HG02763 (cell line): Measurements from ENCODE around the gene GDF9.

Experiments used
- ATAC-seq: cut with Tn5 transposase; IDR thresholded peaks from one replicate; pipeline ENCODE4 v1.9.1; 2021; ENCODE audit warnings: mild to moderate bottlenecking, moderate library complexity; ENCODE audit not compliant: unreplicated experiment

Gene GDF9

GRCh38 chr5:132866342-132867045 lies at the start of gene GDF9, which contains the start of gene UQCRQ:
GDF9 (minus strand) TSS chr5:132866469; CDS start chr5:132864533, 1,936 bp downstream.
UQCRQ (plus strand) TSS chr5:132866642; CDS start chr5:132866882, 240 bp downstream.
- peak; percentile 99 for ATAC-seq

GRCh38 chr5:132915681-132916080 lies 49.4 kb upstream of the GDF9 start:
- no peak for ATAC-seq

- ATAC-seq = no peak
Measured at GRCh38 chr5:132909702-132910101, 43.4 kb upstream of the GDF9 start.

GRCh38 chr5:132907161-132907560 lies 40.9 kb upstream of the GDF9 start:
- no peak for ATAC-seq

- no peak for ATAC-seq
Measured at GRCh38 chr5:132905938-132906337, 39.7 kb upstream of the GDF9 start.

- no peak for ATAC-seq
Measured at GRCh38 chr5:132901730-132902129, 35.5 kb upstream of the GDF9 start.

- no peak for ATAC-seq
Measured at GRCh38 chr5:132901036-132901435, 34.8 kb upstream of the GDF9 start.

GRCh38 chr5:132898094-132898493 lies 31.8 kb upstream of the GDF9 start:
- ATAC-seq = no peak

GRCh38 chr5:132896685-132897084 lies 30.4 kb upstream of the GDF9 start:
- ATAC-seq = no peak

- ATAC-seq = no peak
Measured at GRCh38 chr5:132895719-132896305, 29.5 kb upstream of the GDF9 start.

GRCh38 chr5:132890817-132891216 lies 24.5 kb upstream of the GDF9 start:
- no peak for ATAC-seq

GRCh38 chr5:132889501-132889900 lies 23.2 kb upstream of the GDF9 start:
- ATAC-seq = no peak

- ATAC-seq = no peak
Measured at GRCh38 chr5:132887283-132887682, 21.0 kb upstream of the GDF9 start.

GRCh38 chr5:132886064-132886823 lies 20.0 kb upstream of the GDF9 start:
- ATAC-seq = no peak

GRCh38 chr5:132884548-132884947 lies 18.3 kb upstream of the GDF9 start:
- ATAC-seq = no peak

- ATAC-seq = no peak
Measured at GRCh38 chr5:132883261-132883834, 17.1 kb upstream of the GDF9 start.

GRCh38 chr5:132877938-132878337 lies 11.7 kb upstream of the GDF9 start:
- no peak for ATAC-seq

GRCh38 chr5:132877466-132877865 lies 11.2 kb upstream of the GDF9 start:
- no peak for ATAC-seq

GRCh38 chr5:132876020-132876759 lies 9.9 kb upstream of the GDF9 start:
- ATAC-seq = no peak

GRCh38 chr5:132873930-132874271 lies 7.6 kb upstream of the GDF9 start:
- no peak for ATAC-seq
